ENCODE data around the gene PNKP.

- TF ChIP-seq CTCF (IDR thresholded peaks at IDR 0.05 in 8 of 11, conservative IDR thresholded peaks at IDR 0.05 in 3 of 11) = no peak
- TF ChIP-seq POLR2AphosphoS5 (IDR thresholded peaks at IDR 0.05) = peak in 1 of 3 donors; percentile 29
- TF ChIP-seq POLR2A (IDR thresholded peaks at IDR 0.05) = no peak
Observed at GRCh38 chr19:49911381-49912145, 44.2 kb upstream of the PNKP start.
